ENCODE results near the gene FNIP2. TPM values are rescaled to one million over a fixed set of nuclear protein-coding genes. Genes with fewer than 3 reads are reported as not detected.

Gene FNIP2
- total and polyA plus RNA-seq, 2 experiments from 2014 or later: 1.8 to 22.4 TPM

DNA sequence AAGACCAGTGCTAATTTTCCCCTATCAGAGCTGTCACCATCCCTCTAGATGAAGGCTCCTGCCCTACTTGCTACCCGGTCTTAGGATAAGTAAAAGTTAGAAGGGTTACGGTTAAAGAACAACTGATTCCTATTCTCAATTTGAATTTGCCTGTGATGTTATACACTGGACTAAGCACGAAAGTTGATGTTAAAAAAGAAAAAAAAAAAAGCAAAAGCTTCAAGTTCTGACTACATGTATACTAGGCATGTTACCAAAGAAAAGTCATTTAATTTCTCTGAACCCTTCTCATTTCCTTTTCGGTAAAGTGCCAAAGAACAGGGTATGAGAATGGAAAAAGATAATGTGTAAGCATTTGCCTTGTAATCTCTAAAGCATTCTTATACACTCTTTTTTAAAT is 44.2 kb upstream of the FNIP2 start:
- Histone ChIP-seq H3K36me3 (ENCODE audit: low read depth) (peaks cover 3% of the 10 kb centered on the region; the same call in 1 of the 2 replicates), H3K4me3 (no peak overlapping the region), H3K27me3 (replicated peaks; ENCODE audit: insufficient read depth) (peaks cover 9% of the 10 kb centered on the region; the same call in 1 of the 2 replicates), H3K9ac (no peak overlapping the region), H3K27ac (no peak overlapping the region), H3K9me3 (ENCODE audit: low read depth) (no peaks in the 10 kb centered on the region), H4K20me1 (ENCODE audit: insufficient read depth) (no peaks in the 10 kb centered on the region), H2AFZ (peak overlapping the region; percentile 91; the same call in 1 of the 2 replicates), H3F3A (ENCODE audit: insufficient read depth) (no peaks in the 10 kb centered on the region), H3K79me2 (ENCODE audit: insufficient read depth) (peaks cover 28% of the 10 kb centered on the region), H3K4me1 (ENCODE audit: insufficient read depth) (peaks cover 10% of the 10 kb centered on the region), H3K9me2 (ENCODE audit: insufficient read depth) (no peaks in the 10 kb centered on the region), H3K4me2 (ENCODE audit: unreplicated experiment) (no peak overlapping the region)
- 89% methylated on average over 4 of the region's 4 CpGs for WGBS, 2 experiments (ENCODE audit: low coverage in 1 of 2, low lambda C conversion rate in 2 of 2, missing lambda C conversion rate in 2 of 2)
- DNase-seq: no peak
- in situ Hi-C loops (cut with MboI): no loop called here
- no peak for TF ChIP-seq EZH2phosphoT487 (IDR thresholded peaks at IDR 0.05; ENCODE audit: insufficient read depth, low read depth)
- no peak for TF ChIP-seq EZH2 (IDR thresholded peaks at IDR 0.05; ENCODE audit: insufficient read depth, poor library complexity, severe bottlenecking)

GRCh38 chr4:158726633-158727032 is 42.2 kb upstream of the FNIP2 start:
- H3K9me2 ChIP-seq (ENCODE audit: insufficient read depth): no peaks in the 10 kb centered on the region
- DNase-seq: no peak

DNA sequence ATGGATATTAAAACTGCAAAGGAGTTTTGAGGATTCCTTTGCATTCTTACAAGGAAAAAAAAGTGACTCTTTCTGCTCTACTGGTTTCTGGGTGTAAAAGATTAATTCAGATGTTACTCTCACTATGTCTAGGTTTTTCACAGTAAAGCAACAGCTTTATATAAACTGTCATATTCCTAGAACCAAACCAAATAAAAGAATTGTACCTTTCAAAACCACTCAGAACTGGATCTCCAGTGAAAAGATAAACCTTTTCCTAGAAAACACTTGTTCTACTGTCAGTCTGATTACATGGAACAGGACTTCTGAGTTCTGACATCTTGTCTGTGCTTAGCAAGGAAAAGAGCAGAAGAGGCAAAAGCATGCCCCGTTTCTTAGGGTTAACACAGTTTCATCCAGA is 40.6 kb upstream of the FNIP2 start:
- Histone ChIP-seq H2AFZ (no peak overlapping the region), H3K79me2 (ENCODE audit: insufficient read depth) (no peaks in the 10 kb centered on the region), H3K9ac (no peak overlapping the region), H3K36me3 (ENCODE audit: low read depth) (no peaks in the 10 kb centered on the region), H3F3A (ENCODE audit: insufficient read depth) (no peaks in the 10 kb centered on the region), H3K9me2 (ENCODE audit: insufficient read depth) (no peaks in the 10 kb centered on the region), H3K9me3 (ENCODE audit: low read depth) (no peaks in the 10 kb centered on the region), H3K4me1 (ENCODE audit: insufficient read depth) (no peaks in the 10 kb centered on the region), H3K27me3 (replicated peaks; ENCODE audit: insufficient read depth) (peaks cover 9% of the 10 kb centered on the region; the same call in 1 of the 2 replicates), H3K27ac (no peak overlapping the region), H3K4me3 (no peak overlapping the region), H3K4me2 (ENCODE audit: unreplicated experiment) (no peak overlapping the region), H4K20me1 (ENCODE audit: insufficient read depth) (no peaks in the 10 kb centered on the region)
- in situ Hi-C loops (cut with MboI): no loop called here
- TF ChIP-seq EZH2 (IDR thresholded peaks at IDR 0.05; ENCODE audit: insufficient read depth, poor library complexity, severe bottlenecking): no peak
- TF ChIP-seq EZH2phosphoT487 (IDR thresholded peaks at IDR 0.05; ENCODE audit: insufficient read depth, low read depth): no peak
- DNase-seq: no peak
- 58 to 67% methylated on average over 1 of the region's 1 CpG for WGBS, 2 experiments (ENCODE audit: low coverage in 1 of 2, low lambda C conversion rate in 2 of 2, missing lambda C conversion rate in 2 of 2)

More at GRCh38 chr4:158726633-158727032, 42.2 kb upstream of the FNIP2 start:
- Histone ChIP-seq H2AFZ (no peak overlapping the region), H3K4me3 (no peak overlapping the region), H3K4me2 (ENCODE audit: unreplicated experiment) (no peak overlapping the region), H3K9me3 (ENCODE audit: low read depth) (no peaks in the 10 kb centered on the region), H3K27ac (no peak overlapping the region), H4K20me1 (ENCODE audit: insufficient read depth) (no peaks in the 10 kb centered on the region), H3K9ac (no peak overlapping the region), H3K79me2 (ENCODE audit: insufficient read depth) (peaks cover 14% of the 10 kb centered on the region), H3K36me3 (ENCODE audit: low read depth) (no peaks in the 10 kb centered on the region), H3K27me3 (replicated peaks; ENCODE audit: insufficient read depth) (peaks cover 9% of the 10 kb centered on the region; the same call in 1 of the 2 replicates), H3F3A (ENCODE audit: insufficient read depth) (no peaks in the 10 kb centered on the region), H3K4me1 (ENCODE audit: insufficient read depth) (peaks cover 7% of the 10 kb centered on the region)
- TF ChIP-seq EZH2phosphoT487 (IDR thresholded peaks at IDR 0.05; ENCODE audit: insufficient read depth, low read depth) (no peak), EZH2 (IDR thresholded peaks at IDR 0.05; ENCODE audit: insufficient read depth, poor library complexity, severe bottlenecking) (no peak)
- WGBS, 2 experiments (ENCODE audit: low coverage in 1 of 2, low lambda C conversion rate in 2 of 2, missing lambda C conversion rate in 2 of 2): 81 to 82% methylated on average over 6 of the region's 6 CpGs
- in situ Hi-C loops (cut with MboI): no loop called here

GRCh38 chr4:158729716-158730559 is 38.9 kb upstream of the FNIP2 start:
- in situ Hi-C loops (cut with MboI): loop anchor here (5.0 to 10.0 kb wide), 2 partner anchors 117 to 475 kb away; no protein-coding TSS in a partner anchor
- no peak overlapping the region for H2AFZ ChIP-seq
- WGBS, 2 experiments (ENCODE audit: low coverage in 1 of 2, low lambda C conversion rate in 2 of 2, missing lambda C conversion rate in 2 of 2): 19 to 21% methylated on average over 5 of the region's 5 CpGs

More at GRCh38 chr4:158729716-158730559, 38.9 kb upstream of the FNIP2 start:
- Histone ChIP-seq H3K9ac (no peak overlapping the region), H3K4me2 (ENCODE audit: unreplicated experiment) (no peak overlapping the region), H3F3A (ENCODE audit: insufficient read depth) (no peaks in the 10 kb centered on the region), H3K4me1 (ENCODE audit: insufficient read depth) (no peaks in the 10 kb centered on the region), H3K4me3 (no peak overlapping the region), H3K9me2 (ENCODE audit: insufficient read depth) (no peaks in the 10 kb centered on the region), H3K27me3 (replicated peaks; ENCODE audit: insufficient read depth) (peaks cover 9% of the 10 kb centered on the region; the same call in 1 of the 2 replicates), H4K20me1 (ENCODE audit: insufficient read depth) (no peaks in the 10 kb centered on the region), H3K79me2 (ENCODE audit: insufficient read depth) (no peaks in the 10 kb centered on the region), H3K36me3 (ENCODE audit: low read depth) (no peaks in the 10 kb centered on the region), H3K9me3 (ENCODE audit: low read depth) (no peaks in the 10 kb centered on the region), H3K27ac (no peak overlapping the region)
- DNase-seq: peak; percentile 82
- TF ChIP-seq EZH2phosphoT487 (IDR thresholded peaks at IDR 0.05; ENCODE audit: insufficient read depth, low read depth) (no peak), EZH2 (IDR thresholded peaks at IDR 0.05; ENCODE audit: insufficient read depth, poor library complexity, severe bottlenecking) (no peak)
